HL-60 (cell line): ENCODE data around the gene KDM4C.

Experiments
- DNase-seq, 2 experiments: peaks; one replicate each; pipeline ENCODE4 v3.0.0-alpha.2; 2010 to 2020; ENCODE audit warnings: low read depth in 1 of 2, low spot score in 1 of 2
- H3K27ac ChIP-seq: fragments of 250-450 bp; sonication (Bioruptor Pico); replicated peaks from 2 replicates; pipeline ENCODE4 v1.5.1; 2020; ENCODE audit warnings: mild to moderate bottlenecking, moderate library complexity
- H3K27me3 ChIP-seq: fragments of 250-450 bp; sonication (Bioruptor Pico); 2 replicates; pipeline ENCODE4 v1.5.1; 2021; ENCODE audit warnings: mild to moderate bottlenecking, moderate library complexity; ENCODE audit not compliant: insufficient read depth, poor library complexity, severe bottlenecking
- H3K4me3 ChIP-seq: replicated peaks from 2 replicates; pipeline ENCODE4 v1.5.1; 2011; ENCODE audit warnings: mild to moderate bottlenecking, control low read depth, low read length; ENCODE audit not compliant: insufficient read depth
- GABPA ChIP-seq: IDR thresholded peaks from 2 replicates; pipeline ENCODE4 v1.6.1; 2012; ENCODE audit warnings: low read depth
- POLR2AphosphoS5 ChIP-seq: IDR thresholded peaks from 2 replicates; pipeline ENCODE4 v1.6.1; 2012; ENCODE audit warnings: low read depth
- SPI1 ChIP-seq: IDR thresholded peaks from 2 replicates; pipeline ENCODE4 v1.6.1; 2012; ENCODE audit warnings: low read depth, mild to moderate bottlenecking, borderline replicate concordance
- TF ChIP-seq, protein P1 (sequence below): IDR thresholded peaks from one replicate; pipeline ENCODE4 v1.5.1; 2011; ENCODE audit warnings: low read length, control low read depth, inconsistent platforms; ENCODE audit not compliant: insufficient read depth
- TF ChIP-seq, protein P2 (sequence below): IDR thresholded peaks from 2 replicates; pipeline ENCODE4 v1.6.1; 2012; ENCODE audit warnings: low read depth; ENCODE audit not compliant: insufficient replicate concordance

KDM4C gene

DNA sequence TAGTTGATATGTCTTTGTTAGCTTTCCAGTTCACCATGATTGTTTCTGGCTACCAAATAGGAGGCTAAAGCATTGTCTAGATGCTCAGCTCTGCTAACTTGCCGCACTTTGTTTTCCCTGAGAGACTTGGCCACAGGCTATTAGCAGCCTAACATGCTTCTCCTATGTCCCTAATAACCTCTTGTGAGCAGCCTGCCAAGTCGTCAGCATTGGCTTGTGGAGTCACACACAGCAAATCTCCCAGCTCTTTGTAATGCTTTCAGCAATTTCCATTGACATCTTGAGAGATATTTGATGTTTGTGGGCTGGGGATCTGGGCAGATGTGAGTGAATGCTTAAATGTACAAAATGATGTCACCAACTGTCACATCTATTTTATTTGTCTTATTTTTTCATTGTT is 346.9 kb downstream of the KDM4C start:
- H3K4me3 ChIP-seq: no peak overlapping the region
- no peaks in the 10 kb centered on the region for H3K27me3 ChIP-seq
- no peak for DNase-seq
- H3K27ac ChIP-seq: no peak overlapping the region
- TF ChIP-seq SPI1 (no peak), GABPA (no peak), POLR2AphosphoS5 (no peak)
- TF ChIP-seq, protein P1, sequence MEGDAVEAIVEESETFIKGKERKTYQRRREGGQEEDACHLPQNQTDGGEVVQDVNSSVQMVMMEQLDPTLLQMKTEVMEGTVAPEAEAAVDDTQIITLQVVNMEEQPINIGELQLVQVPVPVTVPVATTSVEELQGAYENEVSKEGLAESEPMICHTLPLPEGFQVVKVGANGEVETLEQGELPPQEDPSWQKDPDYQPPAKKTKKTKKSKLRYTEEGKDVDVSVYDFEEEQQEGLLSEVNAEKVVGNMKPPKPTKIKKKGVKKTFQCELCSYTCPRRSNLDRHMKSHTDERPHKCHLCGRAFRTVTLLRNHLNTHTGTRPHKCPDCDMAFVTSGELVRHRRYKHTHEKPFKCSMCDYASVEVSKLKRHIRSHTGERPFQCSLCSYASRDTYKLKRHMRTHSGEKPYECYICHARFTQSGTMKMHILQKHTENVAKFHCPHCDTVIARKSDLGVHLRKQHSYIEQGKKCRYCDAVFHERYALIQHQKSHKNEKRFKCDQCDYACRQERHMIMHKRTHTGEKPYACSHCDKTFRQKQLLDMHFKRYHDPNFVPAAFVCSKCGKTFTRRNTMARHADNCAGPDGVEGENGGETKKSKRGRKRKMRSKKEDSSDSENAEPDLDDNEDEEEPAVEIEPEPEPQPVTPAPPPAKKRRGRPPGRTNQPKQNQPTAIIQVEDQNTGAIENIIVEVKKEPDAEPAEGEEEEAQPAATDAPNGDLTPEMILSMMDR: no peak
- TF ChIP-seq, protein P2, sequence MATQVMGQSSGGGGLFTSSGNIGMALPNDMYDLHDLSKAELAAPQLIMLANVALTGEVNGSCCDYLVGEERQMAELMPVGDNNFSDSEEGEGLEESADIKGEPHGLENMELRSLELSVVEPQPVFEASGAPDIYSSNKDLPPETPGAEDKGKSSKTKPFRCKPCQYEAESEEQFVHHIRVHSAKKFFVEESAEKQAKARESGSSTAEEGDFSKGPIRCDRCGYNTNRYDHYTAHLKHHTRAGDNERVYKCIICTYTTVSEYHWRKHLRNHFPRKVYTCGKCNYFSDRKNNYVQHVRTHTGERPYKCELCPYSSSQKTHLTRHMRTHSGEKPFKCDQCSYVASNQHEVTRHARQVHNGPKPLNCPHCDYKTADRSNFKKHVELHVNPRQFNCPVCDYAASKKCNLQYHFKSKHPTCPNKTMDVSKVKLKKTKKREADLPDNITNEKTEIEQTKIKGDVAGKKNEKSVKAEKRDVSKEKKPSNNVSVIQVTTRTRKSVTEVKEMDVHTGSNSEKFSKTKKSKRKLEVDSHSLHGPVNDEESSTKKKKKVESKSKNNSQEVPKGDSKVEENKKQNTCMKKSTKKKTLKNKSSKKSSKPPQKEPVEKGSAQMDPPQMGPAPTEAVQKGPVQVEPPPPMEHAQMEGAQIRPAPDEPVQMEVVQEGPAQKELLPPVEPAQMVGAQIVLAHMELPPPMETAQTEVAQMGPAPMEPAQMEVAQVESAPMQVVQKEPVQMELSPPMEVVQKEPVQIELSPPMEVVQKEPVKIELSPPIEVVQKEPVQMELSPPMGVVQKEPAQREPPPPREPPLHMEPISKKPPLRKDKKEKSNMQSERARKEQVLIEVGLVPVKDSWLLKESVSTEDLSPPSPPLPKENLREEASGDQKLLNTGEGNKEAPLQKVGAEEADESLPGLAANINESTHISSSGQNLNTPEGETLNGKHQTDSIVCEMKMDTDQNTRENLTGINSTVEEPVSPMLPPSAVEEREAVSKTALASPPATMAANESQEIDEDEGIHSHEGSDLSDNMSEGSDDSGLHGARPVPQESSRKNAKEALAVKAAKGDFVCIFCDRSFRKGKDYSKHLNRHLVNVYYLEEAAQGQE: no peak

DNA sequence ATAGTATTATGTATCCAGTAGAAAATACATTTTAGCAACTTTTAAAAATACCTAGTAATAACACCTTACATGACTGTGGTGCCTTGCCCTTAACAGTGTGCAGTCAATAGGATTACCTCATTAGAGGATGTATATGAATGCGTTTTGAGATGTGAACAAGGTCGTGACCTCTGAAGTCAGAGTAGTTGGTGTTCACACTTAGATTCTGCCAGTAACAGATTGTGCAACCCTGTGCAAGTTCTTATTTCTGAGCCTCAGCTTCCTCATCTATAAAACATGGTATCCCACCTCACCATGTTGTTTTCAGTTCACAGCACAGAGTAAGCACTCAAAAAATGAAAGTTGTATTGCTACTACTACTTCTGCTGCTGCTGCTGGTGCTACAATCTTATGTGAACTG is 347.3 kb downstream of the KDM4C start:
- Histone ChIP-seq H3K27ac (peak overlapping the region; percentile 43), H3K4me3 (no peak overlapping the region), H3K27me3 (no peaks in the 10 kb centered on the region)
- TF ChIP-seq POLR2AphosphoS5 (no peak), SPI1 (0 out of 2 replicates have a peak, but pooled peaks have one; percentile 2), GABPA (no peak)
- TF ChIP-seq, protein P1: no peak
- TF ChIP-seq, protein P2: no peak
- peak; percentile 75 to 85 for DNase-seq

DNA sequence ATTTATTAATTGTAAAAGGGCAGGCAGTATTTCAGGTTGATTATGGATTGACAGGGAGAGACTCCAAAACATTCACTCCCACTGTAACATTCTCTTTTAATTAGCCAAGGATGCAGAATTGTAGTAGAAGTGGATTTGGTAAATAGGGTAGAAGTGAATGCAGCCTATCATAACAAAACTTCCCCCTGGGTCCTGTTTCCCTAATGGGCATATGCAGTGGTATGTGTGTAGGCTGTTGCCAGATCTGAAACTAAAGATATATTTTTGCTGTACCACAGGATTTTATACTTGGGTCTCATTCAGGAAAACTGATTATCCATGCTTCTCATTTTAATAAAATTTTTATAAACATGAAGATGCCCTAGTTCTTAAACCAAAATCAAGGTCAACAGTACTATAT is 351.2 kb downstream of the KDM4C start:
- TF ChIP-seq, protein P2: no peak
- TF ChIP-seq GABPA (no peak), SPI1 (no peak), POLR2AphosphoS5 (no peak)
- Histone ChIP-seq H3K27ac (no peak overlapping the region), H3K27me3 (no peaks in the 10 kb centered on the region), H3K4me3 (no peak overlapping the region)
- no peak for DNase-seq

DNA sequence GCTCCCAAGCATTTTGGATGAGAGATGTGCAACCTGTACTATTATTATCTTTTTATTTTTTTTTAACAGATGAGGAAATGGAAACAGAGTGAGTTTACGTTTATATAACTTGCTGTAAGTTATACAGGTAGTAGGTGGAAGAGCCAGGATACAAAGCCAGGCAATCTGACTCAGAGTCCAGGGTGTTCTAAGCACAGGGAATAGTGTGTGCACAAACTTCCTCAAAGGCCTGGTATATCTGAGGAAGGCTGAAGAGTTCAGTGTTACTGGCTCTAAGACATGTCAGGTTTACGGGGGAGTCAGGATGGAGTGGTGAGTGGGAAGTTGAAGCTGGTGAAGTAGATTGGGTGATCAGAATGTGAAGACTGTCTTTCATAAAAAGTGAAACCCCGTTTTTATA is 353.6 kb downstream of the KDM4C start:
- no peak overlapping the region for H3K4me3 ChIP-seq
- no peak for DNase-seq
- TF ChIP-seq, protein P1: no peak
- TF ChIP-seq POLR2AphosphoS5 (no peak), GABPA (no peak), SPI1 (no peak)
- TF ChIP-seq, protein P2: no peak
- H3K27ac ChIP-seq: no peak overlapping the region
- no peaks in the 10 kb centered on the region for H3K27me3 ChIP-seq
